Vagina (tissue), 2 donors: Measurements from ENCODE around the gene HAGH. TPM values are rescaled to one million over a fixed set of nuclear protein-coding genes. Genes with fewer than 3 reads are reported as not detected.

Experiments used
- DNase-seq, 2 donors: peaks; one replicate each; pipeline ENCODE4 v3.0.0-alpha.2; 2017; ENCODE audit errors: extremely low spot score in 2 of 2
- H3K27ac ChIP-seq: fragments of 200-600 bp; sonication (generic); one replicate; pipeline ENCODE4 v1.5.1; 2019
- H3K27me3 ChIP-seq: fragments of 200-600 bp; sonication (generic); one replicate; pipeline ENCODE4 v1.5.1; 2019
- H3K36me3 ChIP-seq, 2 donors: fragments of 200-600 bp; sonication (generic); one replicate each; pipeline ENCODE4 v1.5.1; 2017 to 2019
- H3K4me1 ChIP-seq: fragments of 200-600 bp; sonication (generic); one replicate; pipeline ENCODE4 v1.5.1; 2019
- H3K4me3 ChIP-seq, 2 donors: fragments of 200-600 bp; sonication (generic); 1 replicate in 1 of 2; 2 replicates in 1 of 2; pipeline ENCODE4 v1.5.1; 2016 to 2019
- H3K9me3 ChIP-seq: fragments of 200-600 bp; sonication (generic); one replicate; pipeline ENCODE4 v1.5.1; 2019
- CTCF ChIP-seq, 3 experiments: fragments of 450-650 bp in 2 of 3; fragments of 200-600 bp in 1 of 3; sonication (generic) in 1 of 3; IDR thresholded peaks; one replicate each; pipeline ENCODE4 v1.5.1; 2017 to 2019; ENCODE audit warnings: antibody characterized with exemption in 3 of 3, mild to moderate bottlenecking in 2 of 3, moderate library complexity in 2 of 3
- POLR2A ChIP-seq, 2 donors: fragments of 450-650 bp; IDR thresholded peaks; one replicate each; pipeline ENCODE4 v1.6.1; 2017; ENCODE audit warnings: antibody characterized with exemption in 2 of 2, mild to moderate bottlenecking in 2 of 2, moderate library complexity in 2 of 2
- POLR2AphosphoS5 ChIP-seq, 2 donors: sonication (generic); formaldehyde crosslinking; IDR thresholded peaks; one replicate each; pipeline ENCODE4 v1.9.0; 2017; ENCODE audit warnings: antibody characterized with exemption in 2 of 2, mild to moderate bottlenecking in 2 of 2, low read depth in 1 of 2; ENCODE audit not compliant: insufficient read depth in 1 of 2
- intact Hi-C: fragments of 100-400 bp; cut with DNase I; formaldehyde crosslinking; loops from one replicate; pipeline ENCODE4 v1.15.1; 2023
- total RNA-seq: library from RNA; depleted of rRNA; stranded (reverse); fragments of >200 nt; gene quantifications from one replicate; pipeline ENCODE4 v1.2.3, GENCODE V29; 2016

Gene HAGH
- total RNA-seq, 1 donor from 2014 or later: 71.5 TPM

DNA sequence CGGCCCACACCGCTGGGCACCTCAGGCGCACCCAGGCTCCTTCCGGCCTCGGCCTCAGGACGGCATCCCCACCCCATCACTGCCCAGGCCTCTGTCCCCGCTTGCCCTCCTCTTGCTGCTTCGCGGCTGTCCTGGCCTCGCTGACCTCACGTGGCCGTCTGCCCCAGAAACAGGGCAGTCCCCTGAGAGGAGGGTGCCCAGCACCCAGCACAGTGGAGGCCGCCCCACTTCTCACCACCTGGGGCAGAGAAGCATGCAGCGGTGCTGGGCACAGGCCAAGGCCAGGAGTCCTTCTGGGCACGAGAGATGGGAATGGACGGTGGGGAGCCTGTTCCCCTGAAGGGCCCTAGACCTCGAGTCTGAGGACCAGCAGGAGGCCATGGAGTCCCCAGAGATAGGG is 8.9 kb downstream of the HAGH start:
- Histone ChIP-seq H3K4me1 (no peaks in the 10 kb centered on the region), H3K27ac (no peak overlapping the region), H3K9me3 (no peaks in the 10 kb centered on the region), H3K27me3 (no peaks in the 10 kb centered on the region), H3K36me3 (peaks cover 0 to 59% of the 10 kb centered on the region in 2 donors), H3K4me3 (no peak overlapping the region)
- intact Hi-C loops: no loop called here
- no peak for DNase-seq
- TF ChIP-seq POLR2A (IDR thresholded peaks at IDR 0.05) (no peak), CTCF (IDR thresholded peaks at IDR 0.05) (no peak), POLR2AphosphoS5 (IDR thresholded peaks at IDR 0.05; ENCODE audit: insufficient read depth in 1 of 2, low read depth in 1 of 2) (no peak)

DNA sequence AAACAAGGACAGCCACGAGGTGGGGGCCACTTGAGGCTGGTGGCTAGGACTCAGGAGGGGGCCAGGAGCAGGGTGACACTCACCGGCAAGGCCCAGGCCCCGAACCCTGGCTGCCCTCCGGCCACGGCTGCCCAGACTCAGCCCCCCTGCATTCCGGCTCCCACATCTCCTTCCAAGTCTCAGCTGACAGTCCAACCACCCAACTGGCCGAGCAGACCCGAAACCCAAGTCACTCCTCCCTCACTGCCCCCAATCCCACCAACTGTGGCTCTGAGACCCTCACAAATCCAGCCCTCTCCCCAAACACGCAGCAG is 9.4 kb downstream of the HAGH start:
- intact Hi-C loops: no loop called here
- Histone ChIP-seq H3K9me3 (no peaks in the 10 kb centered on the region), H3K4me1 (no peaks in the 10 kb centered on the region), H3K27ac (no peak overlapping the region), H3K4me3 (no peak overlapping the region), H3K36me3 (peaks cover 0 to 55% of the 10 kb centered on the region in 2 donors), H3K27me3 (no peaks in the 10 kb centered on the region)
- TF ChIP-seq POLR2AphosphoS5 (IDR thresholded peaks at IDR 0.05; ENCODE audit: insufficient read depth in 1 of 2, low read depth in 1 of 2) (no peak), POLR2A (IDR thresholded peaks at IDR 0.05) (no peak), CTCF (IDR thresholded peaks at IDR 0.05) (no peak)
- DNase-seq: no peak

DNA sequence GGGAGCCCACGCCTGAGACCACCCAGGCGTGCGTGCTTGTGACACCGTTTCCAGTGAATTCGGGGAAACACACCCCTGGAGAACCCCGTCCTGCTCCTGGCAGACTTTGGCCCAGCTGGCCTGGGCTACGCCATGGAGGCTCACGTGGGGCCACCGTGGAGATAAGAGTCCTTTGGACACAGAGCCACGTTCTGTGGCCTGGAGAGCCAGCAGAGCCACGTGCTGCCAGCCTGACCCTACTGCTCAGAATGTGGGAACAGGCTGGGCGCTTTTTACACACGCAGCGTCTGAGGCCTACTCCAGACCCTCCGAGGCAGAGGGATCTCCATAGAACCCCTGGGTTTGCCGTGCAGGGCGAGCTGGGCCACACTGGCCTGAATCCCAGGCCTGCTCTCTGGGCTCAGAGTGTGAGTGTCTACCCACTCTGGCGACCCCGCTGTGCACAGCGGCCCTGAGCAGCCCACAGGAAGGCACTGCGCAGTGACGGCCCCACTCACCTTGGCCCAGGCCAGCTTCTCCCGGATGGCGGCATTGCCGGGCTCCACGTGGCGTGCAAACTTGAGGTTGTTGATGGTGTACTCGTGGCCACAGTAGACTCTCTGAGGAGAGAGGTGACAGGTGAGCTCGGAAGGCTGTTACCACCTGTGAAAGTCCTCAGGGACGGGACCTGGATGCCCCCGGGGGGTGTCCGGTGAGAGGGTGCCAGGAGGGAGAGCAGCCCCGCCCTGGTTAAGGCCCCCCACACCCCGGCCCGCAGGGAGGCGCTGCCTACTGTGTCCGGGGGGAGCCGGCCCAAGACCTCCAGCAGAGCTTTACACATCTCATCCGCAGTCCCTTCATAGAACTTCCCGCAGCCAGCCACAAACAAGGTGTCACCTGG is 10.0 kb downstream of the HAGH start:
- TF ChIP-seq CTCF (IDR thresholded peaks at IDR 0.05) (no peak), POLR2A (IDR thresholded peaks at IDR 0.05) (no peak), POLR2AphosphoS5 (IDR thresholded peaks at IDR 0.05; ENCODE audit: insufficient read depth in 1 of 2, low read depth in 1 of 2) (no peak)
- Histone ChIP-seq H3K4me1 (no peaks in the 10 kb centered on the region), H3K27me3 (no peaks in the 10 kb centered on the region), H3K36me3 (peaks cover 0 to 49% of the 10 kb centered on the region in 2 donors), H3K27ac (no peak overlapping the region), H3K9me3 (no peaks in the 10 kb centered on the region), H3K4me3 (no peak overlapping the region)
- intact Hi-C loops: no loop called here
- DNase-seq: no peak

GRCh38 chr16:1815461-1815860 is 11.2 kb downstream of the HAGH start:
- H3K4me3 ChIP-seq: no peak overlapping the region
- DNase-seq: no peak
- H3K27ac ChIP-seq: no peak overlapping the region
- no peaks in the 10 kb centered on the region for H3K4me1 ChIP-seq
- intact Hi-C loops: no loop called here
- H3K27me3 ChIP-seq: no peaks in the 10 kb centered on the region
- peaks cover 0 to 42% of the 10 kb centered on the region in 2 donors for H3K36me3 ChIP-seq
- TF ChIP-seq POLR2A (IDR thresholded peaks at IDR 0.05) (no peak), POLR2AphosphoS5 (IDR thresholded peaks at IDR 0.05; ENCODE audit: insufficient read depth in 1 of 2, low read depth in 1 of 2) (no peak), CTCF (IDR thresholded peaks at IDR 0.05) (no peak)
- H3K9me3 ChIP-seq: no peaks in the 10 kb centered on the region

DNA sequence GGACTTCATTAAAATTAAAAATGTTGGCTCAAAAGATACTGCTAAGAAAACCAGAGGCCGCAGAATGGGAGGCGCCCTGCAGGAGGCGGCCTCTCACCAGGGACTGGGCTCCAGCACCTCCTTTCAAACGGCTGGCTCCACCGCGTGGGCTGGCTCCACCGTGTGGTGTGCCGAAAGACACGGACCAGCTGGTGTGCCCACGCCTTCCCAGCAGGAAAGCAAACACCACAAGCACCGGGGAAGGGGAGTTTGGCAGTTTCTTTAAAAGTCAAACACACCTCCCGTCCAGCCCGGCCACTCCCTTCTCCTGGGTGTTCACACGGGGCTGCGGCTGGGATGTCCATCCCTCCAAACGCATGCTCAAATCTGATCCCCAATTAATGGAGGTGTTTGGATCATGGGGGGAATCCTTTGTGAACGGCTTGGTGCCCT is 13.9 kb downstream of the HAGH start:
- Histone ChIP-seq H3K27ac (no peak overlapping the region), H3K9me3 (no peaks in the 10 kb centered on the region), H3K4me3 (no peak overlapping the region), H3K36me3 (peaks cover 0 to 39% of the 10 kb centered on the region in 2 donors), H3K27me3 (no peaks in the 10 kb centered on the region), H3K4me1 (no peaks in the 10 kb centered on the region)
- intact Hi-C loops: no loop called here
- TF ChIP-seq CTCF (IDR thresholded peaks at IDR 0.05): peak; percentile 15 to 55 (median 40)
- TF ChIP-seq POLR2A (IDR thresholded peaks at IDR 0.05): no peak
- peak in 1 of 2 donors; percentile 22 for TF ChIP-seq POLR2AphosphoS5 (IDR thresholded peaks at IDR 0.05; ENCODE audit: insufficient read depth in 1 of 2, low read depth in 1 of 2)
- no peak for DNase-seq
